Activated CD4-positive, CD25-positive, alpha-beta regulatory T cell treated with anti-CD3 and anti-CD28 coated beads, Interleukin-2, amount 50 U/mL, for 16 hours (primary cell): ENCODE results near the gene INTS14.
"Not testable (repeated sequence)": the region's sequence is repeated elsewhere in the genome, so short reads cannot be mapped to it uniquely, and the experiment has no call there.

Experiments used
- DNase-seq: peaks from one replicate; pipeline ENCODE4 v3.0.0-alpha.2; 2020; ENCODE audit warnings: low read depth, low spot score

INTS14 gene

DNA sequence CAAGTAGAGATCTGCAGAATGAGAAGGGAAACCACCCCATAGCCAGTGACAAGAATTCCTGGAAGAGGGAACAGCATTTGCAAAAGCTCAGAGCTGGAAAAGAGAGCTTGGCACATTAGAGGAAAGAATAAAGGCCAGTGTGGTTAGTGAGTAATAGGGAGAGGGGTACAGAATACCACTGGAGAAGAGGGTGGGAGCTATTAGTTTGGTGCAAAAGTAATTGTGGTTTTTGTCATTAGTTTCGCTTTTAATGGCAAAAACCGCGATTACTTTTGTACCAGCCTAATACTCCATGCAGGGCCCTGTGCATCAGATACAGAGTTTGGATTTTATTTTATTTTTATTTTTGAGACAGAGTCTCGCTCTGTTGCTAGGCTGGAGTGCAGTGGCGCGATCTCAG, 20.6 kb upstream of the INTS14 start:
- no peak for DNase-seq

DNA sequence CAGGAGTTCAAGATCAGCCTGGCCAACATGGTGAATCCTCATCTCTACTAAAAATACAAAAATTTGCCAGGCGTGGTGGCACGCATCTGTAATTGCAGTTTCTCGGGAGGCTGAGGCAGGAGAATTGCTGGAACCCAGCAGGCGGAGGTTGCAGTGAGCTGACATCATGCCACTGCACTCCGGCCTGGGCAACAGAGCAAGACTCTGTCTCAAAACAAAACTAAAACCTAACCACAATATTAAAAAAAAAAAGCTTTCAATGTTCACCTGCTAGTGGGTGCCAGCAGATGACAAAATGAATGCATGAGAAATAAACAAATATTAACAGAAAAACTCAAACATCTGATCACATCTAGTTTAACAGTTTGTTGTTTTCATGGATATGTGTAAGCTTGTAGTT, 19.8 kb upstream of the INTS14 start:
- no peak for DNase-seq

DNA sequence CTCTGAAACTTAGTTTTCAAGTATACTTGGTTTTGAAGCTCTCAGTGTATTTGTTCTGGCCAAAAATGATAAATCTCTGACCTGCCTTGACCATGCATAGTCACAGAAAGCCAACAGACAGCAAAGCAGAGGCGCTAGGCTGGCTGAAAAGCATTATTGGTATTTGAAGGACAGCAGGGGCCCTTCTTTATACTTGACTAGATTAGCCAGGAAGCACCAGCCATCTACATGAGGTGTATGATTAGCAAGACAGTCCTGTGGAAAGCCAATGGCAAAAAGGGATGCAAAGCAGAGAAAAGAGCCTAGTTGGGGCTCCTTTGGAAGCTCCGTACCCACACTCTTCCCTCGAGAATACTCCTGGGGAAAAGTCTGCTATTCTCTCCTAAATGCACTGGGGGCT, 18.6 kb upstream of the INTS14 start:
- no peak for DNase-seq

DNA sequence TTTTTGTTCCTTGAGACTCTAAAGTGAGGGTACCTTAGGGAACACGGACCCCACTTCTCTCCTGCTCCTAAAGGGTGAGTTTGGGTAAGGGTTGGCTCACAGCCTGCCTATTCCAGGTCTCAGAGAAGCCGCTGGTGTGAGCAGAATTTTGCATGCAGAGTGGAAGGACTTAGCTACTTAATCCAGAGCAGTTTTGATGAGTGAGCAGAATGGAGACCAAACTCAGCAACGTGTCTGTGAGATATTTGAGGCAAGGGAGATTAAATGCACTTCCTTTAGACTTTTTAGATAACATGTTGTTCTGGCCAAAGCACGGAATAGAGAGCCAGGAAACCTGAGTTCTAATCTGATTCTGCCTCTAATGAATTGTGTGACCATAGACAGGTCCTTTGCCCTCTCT, 15.9 kb upstream of the INTS14 start:
- no peak for DNase-seq

DNA sequence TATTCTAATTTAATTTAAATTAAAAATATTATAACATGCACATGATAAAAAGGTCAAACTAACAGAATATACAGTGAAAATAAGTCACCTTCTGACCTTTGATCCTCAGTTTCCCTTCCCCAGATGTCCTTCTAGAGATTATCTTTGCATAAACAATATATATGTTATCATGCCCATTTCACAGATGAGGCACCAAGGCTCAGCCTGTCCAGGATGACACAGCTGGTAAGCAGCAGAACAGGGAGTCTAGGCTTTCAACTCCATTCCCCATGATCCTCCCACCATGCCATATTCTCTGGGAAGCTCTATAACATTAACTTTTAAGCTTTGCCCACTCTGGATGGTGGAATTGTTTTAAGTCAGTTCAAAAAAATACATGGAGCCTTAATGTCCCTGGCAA, 12.2 kb upstream of the INTS14 start:
- DNase-seq = no peak

DNA sequence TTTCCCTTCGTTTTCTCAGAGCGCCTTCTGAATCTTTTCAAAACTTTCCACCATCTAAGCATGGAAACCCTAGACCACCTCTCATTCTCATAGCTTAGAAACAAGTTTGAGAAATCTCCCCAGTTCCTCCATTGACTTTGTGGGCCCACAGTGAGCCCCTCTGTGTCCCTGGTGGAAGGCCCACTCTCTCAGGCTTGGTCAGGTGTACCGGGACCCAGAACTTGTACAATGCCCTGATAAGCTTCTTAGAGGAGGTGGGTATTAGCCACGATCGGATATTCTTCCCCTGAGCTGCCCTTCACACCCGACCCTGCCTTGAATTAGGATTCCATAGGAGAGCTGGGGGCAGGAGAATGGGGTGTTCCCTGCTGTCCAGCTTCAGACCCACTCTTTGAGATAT, 10.7 kb upstream of the INTS14 start, which contains the start of gene SLC24A1:
TSS of gene SLC24A1 (plus strand) at position 301 of the 400 bp plus-strand sequence. CDS start 2,143 bp downstream, outside the sequence.
- DNase-seq = no peak

DNA sequence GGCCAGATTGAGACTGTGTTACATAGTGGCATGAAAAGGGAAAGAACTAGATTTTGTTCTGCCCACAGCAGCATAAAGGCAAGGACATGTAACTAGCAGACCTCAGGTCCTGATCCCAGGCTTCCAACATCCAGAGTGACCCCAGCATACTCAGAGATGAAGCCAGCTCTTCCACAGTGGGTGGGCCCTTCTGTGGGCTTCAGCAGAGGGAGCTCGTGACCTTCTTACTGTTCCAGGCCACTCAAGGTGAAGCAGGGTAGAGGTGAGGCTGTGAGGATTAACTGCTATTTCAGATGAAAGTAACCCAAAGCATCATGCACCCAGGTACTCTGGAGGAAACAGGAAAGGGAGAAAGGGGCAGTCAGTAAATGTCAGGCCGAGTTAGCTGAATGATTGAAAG, 9.9 kb upstream of the INTS14 start:
- no peak for DNase-seq

DNA sequence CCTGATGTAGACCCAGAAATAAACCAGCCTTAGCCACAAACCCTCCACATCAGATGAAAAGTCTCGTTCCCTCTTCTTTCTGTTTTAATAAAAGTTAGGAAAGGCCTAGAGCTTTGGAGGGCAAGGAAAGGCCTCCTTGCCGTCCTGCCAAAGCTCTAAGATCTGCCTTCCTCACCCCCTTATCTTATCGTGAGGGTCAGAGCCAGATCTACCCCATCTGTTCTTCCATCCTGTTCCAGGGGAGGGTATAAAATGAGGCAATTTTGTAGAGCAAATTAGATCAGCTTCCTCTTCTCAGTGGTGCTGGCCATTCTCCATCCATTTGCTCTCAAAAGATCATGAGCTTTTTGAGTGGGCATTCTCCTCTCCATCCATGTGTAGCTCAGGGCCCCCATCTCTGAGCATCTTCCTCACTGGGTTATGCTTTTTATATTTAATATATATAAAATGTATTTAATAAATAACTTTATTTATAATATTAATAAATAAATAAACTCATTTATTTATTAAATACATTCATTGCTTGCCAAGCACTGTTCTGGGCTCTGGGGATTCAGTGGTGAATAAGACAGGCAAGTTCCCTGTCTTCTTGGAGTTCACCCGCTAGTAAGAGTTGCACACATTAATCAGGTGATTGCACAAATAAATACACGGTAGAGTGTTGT, 8.8 kb upstream of the INTS14 start:
- no peak for DNase-seq

DNA sequence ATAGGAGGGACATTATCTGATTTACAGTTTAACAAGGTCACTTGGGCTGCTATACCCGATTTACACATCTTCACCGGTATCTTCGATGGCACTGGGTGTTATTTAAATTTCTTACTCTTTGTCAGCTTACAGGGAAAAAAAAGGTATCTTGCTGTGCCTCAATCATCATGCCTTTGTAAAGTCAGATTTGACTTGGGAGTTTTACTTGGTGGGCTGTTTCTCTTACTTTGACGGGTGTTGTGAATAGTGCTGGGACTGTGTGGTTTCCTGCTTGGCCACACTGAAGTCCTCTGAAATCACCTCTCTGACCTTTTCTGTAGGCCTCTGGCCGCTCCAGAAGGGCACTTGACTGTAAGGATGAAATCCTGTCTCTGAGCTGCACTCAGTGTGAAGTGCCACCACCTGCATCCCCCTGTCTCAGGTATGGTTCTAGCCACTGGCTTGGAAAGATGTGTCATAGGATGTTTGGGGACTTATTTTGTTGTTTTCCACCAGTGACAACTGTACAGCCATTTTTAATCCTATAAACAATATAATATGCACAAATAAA, 7.7 kb upstream of the INTS14 start:
- no peak for DNase-seq

DNA sequence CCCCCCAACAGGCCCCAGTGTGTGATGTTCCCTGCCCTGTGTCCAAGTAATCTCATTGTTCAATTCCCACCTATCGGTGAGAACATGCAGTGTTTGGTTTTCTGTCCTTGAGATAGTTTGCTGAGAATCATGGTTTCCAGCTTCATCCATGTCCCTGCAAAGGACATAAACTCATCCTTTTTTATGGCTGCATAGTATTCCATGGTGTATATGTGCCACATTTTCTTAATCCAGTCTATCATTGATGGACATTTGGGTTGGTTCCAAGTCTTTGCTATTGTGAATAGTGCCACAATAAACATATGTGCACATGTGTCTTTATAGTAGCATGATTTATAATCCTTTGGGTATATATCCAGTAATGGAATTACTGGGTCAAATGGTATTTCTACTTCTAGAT, 5.0 kb upstream of the INTS14 start:
- DNase-seq = not testable (repeated sequence)

DNA sequence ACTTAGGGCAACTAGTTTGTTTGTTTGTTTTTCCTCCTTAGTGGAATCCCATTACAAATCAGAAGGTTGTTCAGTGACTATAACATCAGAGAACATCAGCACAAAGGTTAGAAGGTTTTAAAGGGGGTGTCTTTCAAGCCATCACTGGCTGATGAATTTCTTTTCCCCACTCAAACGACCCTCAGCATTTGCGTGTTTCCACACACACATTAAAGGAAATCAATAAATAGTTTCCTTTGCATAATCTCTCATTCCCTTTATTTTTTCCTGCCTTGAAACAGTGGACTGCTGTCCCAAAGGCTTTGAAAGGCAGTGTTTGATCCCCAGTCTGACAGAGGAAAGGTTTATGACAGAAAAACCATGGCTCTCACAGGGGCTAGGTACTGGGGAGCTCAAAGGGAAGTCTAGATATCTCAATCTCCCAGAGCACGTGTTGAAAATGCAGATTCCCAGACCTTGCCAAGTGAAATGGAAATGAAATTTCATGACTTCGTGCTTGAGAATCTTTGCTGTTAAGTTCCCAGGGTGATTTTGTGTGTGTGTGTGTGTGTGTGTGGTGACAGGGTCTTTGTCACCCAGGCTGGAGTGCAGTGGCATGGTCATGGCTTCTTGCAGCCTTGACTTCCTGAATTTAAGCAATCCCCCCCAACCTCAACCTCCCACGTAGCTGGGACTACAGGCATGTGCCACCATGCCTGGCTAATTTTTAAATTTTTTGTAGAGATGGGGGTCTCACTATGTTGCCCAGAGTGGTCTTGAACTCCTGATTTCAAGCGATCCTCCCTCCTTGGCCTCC, 2.2 kb upstream of the INTS14 start:
- no peak for DNase-seq

DNA sequence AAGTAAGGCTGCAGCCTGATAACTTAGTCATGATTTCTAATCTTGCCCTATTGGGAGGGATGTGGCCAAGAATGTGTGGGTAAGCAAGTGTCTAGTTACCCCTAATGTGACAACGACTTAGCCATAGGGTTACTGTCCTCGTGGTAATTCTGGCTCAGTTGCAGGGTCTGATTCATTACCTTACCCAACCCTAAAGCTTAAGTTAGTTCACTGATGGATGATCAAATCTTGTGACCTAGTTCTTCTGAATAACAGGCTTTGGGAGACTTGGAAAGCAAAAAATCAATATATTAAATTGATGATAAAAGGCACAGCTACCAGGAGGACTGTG, 1.6 kb upstream of the INTS14 start:
- no peak for DNase-seq

DNA sequence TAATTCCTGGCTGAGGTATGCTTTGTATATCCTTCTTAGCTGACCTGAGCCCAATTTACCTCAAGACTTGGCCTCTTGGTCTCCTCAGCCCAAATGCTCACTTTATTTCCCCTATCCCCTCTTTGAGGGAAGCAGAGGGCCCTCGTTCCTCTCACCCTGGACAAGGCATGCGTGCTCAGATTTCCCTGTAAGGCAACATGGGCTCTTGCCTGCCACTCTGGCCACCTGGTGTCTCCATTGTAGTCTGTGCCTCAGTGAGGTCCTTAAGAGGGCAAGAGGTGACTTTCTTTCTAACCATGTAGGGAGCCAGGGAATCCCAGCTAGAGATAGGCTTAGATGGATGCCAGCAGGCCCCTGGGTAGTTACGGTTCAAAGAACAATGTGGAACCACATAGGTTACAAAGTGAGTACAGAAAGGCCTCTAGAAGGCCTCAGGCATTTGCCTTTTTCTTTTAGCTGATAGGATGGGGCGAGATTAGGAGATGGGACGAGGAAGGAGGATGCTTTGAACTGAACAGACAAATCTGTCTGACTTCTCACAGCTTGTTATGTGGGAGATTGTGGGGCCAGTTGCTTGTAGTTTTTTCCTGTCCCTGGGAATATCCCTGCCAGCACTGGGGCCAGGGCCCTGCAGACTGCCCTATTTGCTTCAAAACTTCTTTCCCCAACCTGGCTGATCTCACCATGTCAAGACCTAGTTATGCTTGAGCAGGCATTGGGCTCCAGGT, 1.1 kb upstream of the INTS14 start:
- no peak for DNase-seq

DNA sequence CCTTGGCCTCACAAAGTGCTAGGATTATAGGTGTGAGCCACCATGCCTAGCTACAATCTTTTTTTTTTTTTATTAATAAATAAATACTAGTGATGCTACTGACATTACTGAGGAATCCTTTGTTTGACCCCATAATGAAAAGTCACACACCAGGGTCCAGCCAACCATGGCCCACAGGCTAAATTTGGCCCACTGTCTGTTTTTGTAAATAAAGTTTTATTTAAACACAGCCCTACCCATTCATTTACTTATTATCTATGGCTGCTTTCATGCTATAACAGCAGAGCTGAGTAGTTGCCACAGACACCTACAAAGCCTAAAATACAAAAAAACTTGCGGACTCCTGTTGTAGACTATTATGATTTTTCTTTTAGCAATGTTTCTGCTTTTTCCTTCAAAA, 7.4 kb downstream of the INTS14 start:
- no peak for DNase-seq

DNA sequence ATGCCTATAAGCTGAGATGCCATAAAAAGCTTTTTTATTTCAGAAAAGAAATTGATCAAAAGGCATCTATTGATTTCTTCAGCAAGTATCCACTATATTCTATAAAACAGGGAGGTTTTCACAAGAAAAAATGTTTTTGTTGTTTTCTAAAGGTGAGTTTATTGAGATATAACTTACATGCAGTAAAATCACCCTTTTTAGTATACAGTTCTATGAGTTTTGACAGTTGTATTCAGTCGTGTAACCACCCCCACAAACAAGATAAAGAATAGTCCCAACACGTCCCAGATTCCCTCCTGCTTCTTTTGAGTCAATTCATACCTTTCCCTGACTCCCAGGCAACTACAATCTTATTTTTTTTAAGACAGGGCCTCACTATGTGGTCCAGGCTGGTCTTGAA, 7.8 kb downstream of the INTS14 start:
- no peak for DNase-seq

DNA sequence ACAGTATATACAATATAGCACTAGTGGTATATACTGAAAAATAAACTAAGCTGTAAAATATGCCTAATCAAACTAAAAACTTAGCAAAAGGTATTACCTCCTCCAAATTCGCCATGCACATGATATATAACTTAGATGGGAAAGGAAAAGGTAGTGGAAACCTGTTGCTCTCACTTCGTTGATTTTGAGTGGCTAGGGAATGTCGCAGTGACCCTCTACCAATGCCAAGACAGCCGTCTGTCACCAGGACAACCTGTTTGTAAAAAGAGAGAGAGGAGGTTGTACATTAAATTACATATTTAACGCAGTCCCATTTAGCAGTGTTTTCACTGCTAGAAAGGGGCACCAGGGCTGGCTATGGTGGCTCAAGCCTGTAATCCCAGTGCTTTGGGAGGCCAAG, 11.3 kb downstream of the INTS14 start:
- DNase-seq = no peak

DNA sequence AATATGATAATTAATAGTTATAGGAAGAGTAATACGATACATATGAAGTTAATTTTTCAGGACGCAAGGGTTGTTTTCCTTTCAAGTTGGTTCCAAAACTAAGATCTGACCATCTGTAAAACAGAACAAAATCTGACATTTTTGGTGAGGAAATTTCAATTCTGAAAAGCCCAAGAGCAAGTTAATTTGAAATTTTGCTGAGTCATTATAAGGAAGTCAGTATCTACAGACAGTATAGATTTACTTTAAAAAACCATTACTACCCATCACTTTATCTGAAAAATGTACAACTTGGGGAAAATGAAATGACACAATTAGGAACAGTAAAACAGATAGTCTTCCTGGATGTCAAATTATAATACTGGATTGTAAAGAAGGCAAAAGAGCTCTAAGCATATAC, 12.5 kb downstream of the INTS14 start:
- DNase-seq = no peak

DNA sequence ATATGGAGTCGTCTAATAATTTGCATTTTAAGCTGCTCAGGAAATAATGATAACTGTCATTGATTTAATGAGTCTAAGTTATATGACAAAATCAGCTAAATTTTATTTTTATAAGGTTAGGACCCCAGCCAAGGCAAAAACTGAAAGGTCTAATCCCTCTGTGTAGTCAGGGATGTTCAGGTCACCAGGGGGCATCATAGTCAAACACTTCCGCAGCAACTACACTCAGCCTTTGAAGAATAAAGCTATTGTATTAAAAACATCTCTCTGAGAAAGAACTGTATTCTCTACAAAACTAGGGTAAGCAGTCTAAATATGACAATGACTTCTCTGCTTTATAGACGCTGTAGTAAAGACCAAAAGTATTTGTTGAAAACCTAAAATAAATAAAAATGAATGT, 15.0 kb downstream of the INTS14 start:
- DNase-seq = no peak

DNA sequence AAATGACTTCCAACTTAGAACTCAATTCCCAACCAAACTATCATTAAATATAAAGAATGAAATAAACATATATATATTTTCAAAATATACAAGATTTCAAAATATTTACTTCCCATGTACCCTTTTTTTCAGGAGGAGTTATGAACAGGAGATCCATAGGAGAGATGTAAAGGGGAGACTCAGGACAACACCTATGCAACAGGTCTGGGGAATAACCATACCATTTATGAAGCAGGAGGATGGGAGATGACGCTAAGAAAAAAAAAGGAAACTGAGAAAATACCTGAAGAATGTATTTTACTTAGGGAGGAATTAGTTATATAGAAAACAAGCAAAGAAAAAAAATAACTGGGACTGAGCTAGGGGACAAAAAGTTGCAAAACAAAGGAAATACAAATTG, 23.8 kb downstream of the INTS14 start:
- no peak for DNase-seq

DNA sequence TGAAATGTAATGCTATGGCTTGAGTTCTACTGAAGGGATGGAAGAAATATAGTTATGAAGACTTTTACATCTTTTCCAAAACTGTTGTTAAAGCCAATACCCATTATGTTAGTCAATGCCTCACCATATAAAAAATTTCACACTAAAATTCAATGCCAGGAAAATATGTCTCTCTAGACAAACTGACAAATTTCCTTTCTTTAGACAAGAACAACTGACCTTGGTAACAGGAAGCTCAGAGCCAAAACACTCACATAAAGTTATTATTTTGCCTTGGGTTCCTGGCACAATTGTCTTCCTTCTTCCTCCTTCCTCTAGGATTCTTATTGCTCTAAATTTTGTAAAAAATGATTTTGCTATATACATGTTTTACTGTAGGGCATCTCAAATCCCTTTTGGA, 26.7 kb downstream of the INTS14 start:
- DNase-seq = no peak

DNA sequence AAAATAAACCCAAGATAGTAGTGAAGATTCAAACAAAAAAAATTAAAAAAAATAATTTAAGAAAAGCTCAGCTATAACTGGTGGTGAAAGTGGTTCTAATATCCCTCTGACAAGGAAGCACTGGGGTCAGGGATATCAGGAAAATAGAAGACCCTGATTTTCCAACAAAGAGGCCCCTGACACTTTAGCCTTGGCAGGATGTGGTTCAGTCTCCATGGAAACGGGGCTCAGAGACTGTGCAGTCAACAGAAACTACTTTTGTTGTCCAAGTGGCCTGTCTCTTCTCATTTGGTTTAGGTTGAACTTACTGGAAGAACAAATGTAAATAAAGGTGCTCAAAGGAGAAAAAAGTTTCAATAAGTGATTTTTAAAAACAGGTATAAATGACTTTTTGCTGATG, 27.2 kb downstream of the INTS14 start:
- DNase-seq = peak; percentile 9

DNA sequence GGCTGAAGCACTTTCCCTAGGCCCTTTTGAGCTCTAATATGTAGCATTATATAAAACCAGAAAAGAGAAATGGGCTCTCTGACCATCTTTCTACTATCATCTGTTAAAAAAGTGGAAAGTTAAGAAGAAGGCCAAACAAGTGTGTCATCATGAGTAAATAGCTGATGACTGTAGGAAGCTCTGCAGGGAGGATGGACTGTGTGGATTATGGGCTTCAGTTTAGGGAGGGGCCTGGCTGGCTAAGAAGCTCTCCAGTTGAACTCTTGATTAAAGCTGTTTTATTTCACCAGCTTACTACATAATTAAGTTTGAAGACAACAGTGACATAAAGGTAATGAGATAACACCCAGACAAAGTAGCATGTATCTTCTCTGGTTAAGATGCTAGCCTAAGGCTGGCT, 30.6 kb downstream of the INTS14 start:
- DNase-seq = no peak

DNA sequence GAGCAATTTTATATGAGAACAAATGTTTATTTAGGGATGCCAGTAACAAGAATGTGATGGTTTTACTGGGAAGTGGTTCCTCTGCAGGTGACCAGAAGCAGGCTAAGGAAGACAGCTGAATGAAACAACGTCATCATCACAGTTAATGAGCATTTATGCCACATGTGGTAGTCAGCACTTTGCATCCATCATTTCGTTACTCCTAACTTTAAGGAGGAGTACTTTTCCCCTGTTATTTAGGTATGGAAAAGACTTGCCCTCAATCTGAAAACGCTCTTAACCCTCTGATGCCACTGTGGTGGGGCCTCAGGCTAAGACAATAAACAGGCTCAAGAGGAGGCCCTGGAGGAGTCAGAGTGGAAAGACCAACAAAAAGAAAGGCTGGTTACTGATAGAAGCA, 31.2 kb downstream of the INTS14 start:
- DNase-seq = no peak
